ENCODE results near the gene WDR3.

WDR3 gene

GRCh38 chr1:117942293-117942692 is 12.8 kb downstream of the WDR3 start:
- no peaks in the 10 kb centered on the region for H3K79me2 ChIP-seq (ENCODE audit: insufficient read depth, low read length)
- H3K36me3 ChIP-seq (ENCODE audit: insufficient read depth, low read length): peaks cover 93% of the 10 kb centered on the region
- no peaks in the 10 kb centered on the region for H3F3A ChIP-seq (ENCODE audit: insufficient read depth, low read length)
- H3K4me2 ChIP-seq (ENCODE audit: low read length): no peak overlapping the region
- TF ChIP-seq CTCF (IDR thresholded peaks at IDR 0.05; ENCODE audit: low read length): no peak
- TF ChIP-seq EZH2 (IDR thresholded peaks at IDR 0.05; ENCODE audit: borderline replicate concordance, low read length): no peak
- H4K20me1 ChIP-seq (ENCODE audit: insufficient read depth, low read length): no peaks in the 10 kb centered on the region
- no peak overlapping the region for H3K4me3 ChIP-seq (ENCODE audit: low read depth, low read length, poor library complexity, severe bottlenecking)
- no peak overlapping the region for H2AFZ ChIP-seq (ENCODE audit: low read length)
- H3K4me1 ChIP-seq (ENCODE audit: insufficient read depth, low read length, severe bottlenecking): no peaks in the 10 kb centered on the region
- no peaks in the 10 kb centered on the region for H3K9me2 ChIP-seq (ENCODE audit: low read depth, low read length)
- no peaks in the 10 kb centered on the region for H3K9me3 ChIP-seq (ENCODE audit: low read length)
- H3K9ac ChIP-seq (ENCODE audit: low read length): no peak overlapping the region
- no peaks in the 10 kb centered on the region for H3K27me3 ChIP-seq (ENCODE audit: insufficient read depth, low read length)
- H3K27ac ChIP-seq (ENCODE audit: low read depth, low read length, poor library complexity, severe bottlenecking): no peak overlapping the region

GRCh38 chr1:117952386-117952785 is 22.8 kb downstream of the WDR3 start:
- H2AFZ ChIP-seq (ENCODE audit: low read length): no peak overlapping the region
- TF ChIP-seq EZH2 (IDR thresholded peaks at IDR 0.05; ENCODE audit: borderline replicate concordance, low read length) (no peak), CTCF (IDR thresholded peaks at IDR 0.05; ENCODE audit: low read length) (no peak)
- no peaks in the 10 kb centered on the region for H3K9me3 ChIP-seq (ENCODE audit: low read length)
- H3K27ac ChIP-seq (ENCODE audit: low read depth, low read length, poor library complexity, severe bottlenecking): no peak overlapping the region
- H3K79me2 ChIP-seq (ENCODE audit: insufficient read depth, low read length): no peaks in the 10 kb centered on the region
- no peak overlapping the region for H3K4me3 ChIP-seq (ENCODE audit: low read depth, low read length, poor library complexity, severe bottlenecking)
- H3K36me3 ChIP-seq (ENCODE audit: insufficient read depth, low read length): peaks cover 98% of the 10 kb centered on the region
- no peaks in the 10 kb centered on the region for H3K27me3 ChIP-seq (ENCODE audit: insufficient read depth, low read length)
- no peaks in the 10 kb centered on the region for H3F3A ChIP-seq (ENCODE audit: insufficient read depth, low read length)
- no peak overlapping the region for H3K4me2 ChIP-seq (ENCODE audit: low read length)
- no peaks in the 10 kb centered on the region for H4K20me1 ChIP-seq (ENCODE audit: insufficient read depth, low read length)
- no peaks in the 10 kb centered on the region for H3K4me1 ChIP-seq (ENCODE audit: insufficient read depth, low read length, severe bottlenecking)
- no peak overlapping the region for H3K9ac ChIP-seq (ENCODE audit: low read length)
- no peaks in the 10 kb centered on the region for H3K9me2 ChIP-seq (ENCODE audit: low read depth, low read length)

GRCh38 chr1:117959364-117959763 is 29.8 kb downstream of the WDR3 start:
- Histone ChIP-seq H3F3A (ENCODE audit: insufficient read depth, low read length) (no peaks in the 10 kb centered on the region), H3K9me2 (ENCODE audit: low read depth, low read length) (no peaks in the 10 kb centered on the region), H3K4me3 (ENCODE audit: low read depth, low read length, poor library complexity, severe bottlenecking) (no peak overlapping the region), H3K79me2 (ENCODE audit: insufficient read depth, low read length) (no peaks in the 10 kb centered on the region), H3K27me3 (ENCODE audit: insufficient read depth, low read length) (no peaks in the 10 kb centered on the region), H3K36me3 (ENCODE audit: insufficient read depth, low read length) (peaks cover 84% of the 10 kb centered on the region), H2AFZ (ENCODE audit: low read length) (no peak overlapping the region), H3K27ac (ENCODE audit: low read depth, low read length, poor library complexity, severe bottlenecking) (no peak overlapping the region), H3K9me3 (ENCODE audit: low read length) (no peaks in the 10 kb centered on the region), H4K20me1 (ENCODE audit: insufficient read depth, low read length) (no peaks in the 10 kb centered on the region), H3K4me2 (ENCODE audit: low read length) (no peak overlapping the region), H3K4me1 (ENCODE audit: insufficient read depth, low read length, severe bottlenecking) (no peaks in the 10 kb centered on the region), H3K9ac (ENCODE audit: low read length) (no peak overlapping the region)
- TF ChIP-seq CTCF (IDR thresholded peaks at IDR 0.05; ENCODE audit: low read length): no peak
- no peak for TF ChIP-seq EZH2 (IDR thresholded peaks at IDR 0.05; ENCODE audit: borderline replicate concordance, low read length)

Data from OCI-LY1 (cell line).